ENCODE data around the gene AKR7A2.

- TF ChIP-seq SIN3A (IDR thresholded peaks at IDR 0.05; ENCODE audit: low read depth, low read length) (no peak), CTCF (IDR thresholded peaks at IDR 0.05 in 2 of 3, conservative IDR thresholded peaks at IDR 0.05 in 1 of 3; ENCODE audit: control insufficient read depth in 2 of 3, extremely low read depth in 1 of 3, insufficient read depth in 1 of 3, low read depth in 3 of 3, low read length in 3 of 3) (no peak)
- TF ChIP-seq, protein P1, sequence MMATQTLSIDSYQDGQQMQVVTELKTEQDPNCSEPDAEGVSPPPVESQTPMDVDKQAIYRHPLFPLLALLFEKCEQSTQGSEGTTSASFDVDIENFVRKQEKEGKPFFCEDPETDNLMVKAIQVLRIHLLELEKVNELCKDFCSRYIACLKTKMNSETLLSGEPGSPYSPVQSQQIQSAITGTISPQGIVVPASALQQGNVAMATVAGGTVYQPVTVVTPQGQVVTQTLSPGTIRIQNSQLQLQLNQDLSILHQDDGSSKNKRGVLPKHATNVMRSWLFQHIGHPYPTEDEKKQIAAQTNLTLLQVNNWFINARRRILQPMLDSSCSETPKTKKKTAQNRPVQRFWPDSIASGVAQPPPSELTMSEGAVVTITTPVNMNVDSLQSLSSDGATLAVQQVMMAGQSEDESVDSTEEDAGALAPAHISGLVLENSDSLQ (IDR thresholded peaks at IDR 0.05), result no peak
Observed at GRCh38 chr1:19353596-19353995, 41.7 kb upstream of the AKR7A2 start.
